GM23338 (cell line): ENCODE measurements around the gene CERS5. TPM values are rescaled to one million over a fixed set of nuclear protein-coding genes. Genes with fewer than 3 reads are reported as not detected.

ENCODE experiments used
- ATAC-seq: fragments of 200-7000 bp; cut with Tn5 transposase; 3 replicates; pipeline ENCODE4 v1.9.1; 2020
- DNase-seq: peaks from one replicate; pipeline ENCODE4 v3.0.0-alpha.2; 2015; ENCODE audit warnings: low spot score
- H2AFZ ChIP-seq: fragments of 200-600 bp; sonication (generic); 2 replicates; pipeline ENCODE4 v1.8.0; 2016; ENCODE audit warnings: antibody characterized with exemption, mild to moderate bottlenecking, moderate library complexity
- H3F3A ChIP-seq: fragments of 200-600 bp; sonication (generic); replicated peaks from 2 replicates; pipeline ENCODE4 v1.8.0; 2017; ENCODE audit warnings: antibody characterized with exemption, mixed run types, low read depth
- H3K27ac ChIP-seq: fragments of 200-600 bp; sonication (generic); 2 replicates; pipeline ENCODE4 v1.6.1; 2016; ENCODE audit warnings: low read depth
- H3K27me3 ChIP-seq: fragments of 200-600 bp; sonication (generic); 2 replicates; pipeline ENCODE4 v1.8.0; 2016; ENCODE audit warnings: mild to moderate bottlenecking, mixed run types, moderate library complexity; ENCODE audit not compliant: insufficient read depth
- H3K36me3 ChIP-seq: fragments of 200-600 bp; sonication (generic); 2 replicates; pipeline ENCODE4 v1.8.0; 2016; ENCODE audit warnings: mild to moderate bottlenecking; ENCODE audit not compliant: insufficient read depth
- H3K4me1 ChIP-seq: fragments of 200-600 bp; sonication (generic); 2 replicates; pipeline ENCODE4 v1.8.0; 2016; ENCODE audit warnings: mild to moderate bottlenecking, moderate library complexity; ENCODE audit not compliant: insufficient read depth
- H3K4me2 ChIP-seq: fragments of 200-600 bp; sonication (generic); 2 replicates; pipeline ENCODE4 v1.7.1; 2017; ENCODE audit warnings: mixed run types
- H3K4me3 ChIP-seq: fragments of 200-600 bp; sonication (generic); 2 replicates; pipeline ENCODE4 v1.6.1; 2016; ENCODE audit warnings: mixed run types
- H3K79me2 ChIP-seq: fragments of 200-600 bp; sonication (generic); replicated peaks from 2 replicates; pipeline ENCODE4 v1.8.0; 2017; ENCODE audit warnings: mild to moderate bottlenecking; ENCODE audit not compliant: insufficient read depth
- H3K9me2 ChIP-seq: fragments of 200-600 bp; sonication (generic); 2 replicates; pipeline ENCODE4 v1.8.0; 2017; ENCODE audit not compliant: insufficient read depth
- H4K20me1 ChIP-seq: fragments of 200-600 bp; sonication (generic); replicated peaks from 2 replicates; pipeline ENCODE4 v1.8.0; 2017; ENCODE audit warnings: mild to moderate bottlenecking; ENCODE audit not compliant: insufficient read depth
- H3K27ac Mint-ChIP-seq: 2 replicates; pipeline ENCODE4 v1.8.0; 2020; ENCODE audit warnings: inconsistent platforms, mild to moderate bottlenecking, moderate library complexity, mixed read lengths
- H3K27me3 Mint-ChIP-seq: 3 replicates; pipeline ENCODE4 v1.8.0; 2022; ENCODE audit warnings: low read depth, mild to moderate bottlenecking, moderate library complexity, mixed read lengths, inconsistent platforms; ENCODE audit not compliant: insufficient read depth, poor library complexity
- H3K36me3 Mint-ChIP-seq: 3 replicates; pipeline ENCODE4 v1.8.0; 2021; ENCODE audit warnings: low read depth, mild to moderate bottlenecking, inconsistent platforms, moderate library complexity, mixed read lengths
- H3K4me1 Mint-ChIP-seq: 3 replicates; pipeline ENCODE4 v1.8.0; 2020; ENCODE audit warnings: mild to moderate bottlenecking, inconsistent platforms, mixed read lengths
- H3K4me3 Mint-ChIP-seq: 3 replicates; pipeline ENCODE4 v1.8.0; 2021; ENCODE audit warnings: moderate library complexity, mild to moderate bottlenecking, inconsistent platforms, mixed read lengths
- H3K9me3 Mint-ChIP-seq: 3 replicates; pipeline ENCODE4 v1.8.0; 2020; ENCODE audit warnings: moderate library complexity, mild to moderate bottlenecking, inconsistent platforms, mixed read lengths
- CREB1 ChIP-seq: fragments of 250-450 bp; sonication (Bioruptor Pico); IDR thresholded peaks from 2 replicates; pipeline ENCODE4 v1.5.0; 2020; ENCODE audit warnings: low read depth, mild to moderate bottlenecking, moderate library complexity
- EZH2phosphoT487 ChIP-seq: fragments of 200-600 bp; sonication (generic); IDR thresholded peaks from one replicate; pipeline ENCODE4 v1.8.1; 2018; ENCODE audit warnings: antibody characterized with exemption; ENCODE audit not compliant: unreplicated experiment
- POLR2AphosphoS5 ChIP-seq: IDR thresholded peaks from 2 replicates; pipeline ENCODE4 v1.6.1; 2016; ENCODE audit warnings: antibody characterized with exemption, low read depth
- STAT1 ChIP-seq: IDR thresholded peaks from one replicate; pipeline ENCODE4 v1.6.1; 2016; ENCODE audit warnings: antibody characterized with exemption; ENCODE audit not compliant: unreplicated experiment
- polyA plus RNA-seq: library from polyadenylated mRNA; unstranded; fragments of >200 nt; fragmentation: Nextera tagmentation; extraction: Ambion mirVana; gene quantifications from 2 replicates; pipeline ENCODE4 v1.2.1, GENCODE V29; 2016
- total RNA-seq: library from RNA; depleted of rRNA; stranded (reverse); fragments of >200 nt; shearing (Covaris generic); gene quantifications from 2 replicates; pipeline ENCODE4 v1.2.3, GENCODE V29; 2014
- TF ChIP-seq, protein P1 (sequence below), 2 experiments: fragments of 200-600 bp in 1 of 2; sonication (generic) in 1 of 2; conservative IDR thresholded peaks; 2 replicates each; pipeline versions ENCODE4 v1.5.1 to v1.6.1; 2016 to 2017; ENCODE audit warnings: antibody characterized with exemption in 2 of 2, low read depth in 2 of 2, mild to moderate bottlenecking in 2 of 2, moderate library complexity in 1 of 2
- TF ChIP-seq, protein P2 (sequence below): fragments of 250-450 bp; sonication (Bioruptor Pico); IDR thresholded peaks from 2 replicates; pipeline ENCODE4 v1.5.0; 2020; ENCODE audit warnings: mild to moderate bottlenecking, moderate library complexity

CERS5 gene
- total and polyA plus RNA-seq, 2 experiments from 2014 or later, result 42.7 to 56.5 TPM

DNA sequence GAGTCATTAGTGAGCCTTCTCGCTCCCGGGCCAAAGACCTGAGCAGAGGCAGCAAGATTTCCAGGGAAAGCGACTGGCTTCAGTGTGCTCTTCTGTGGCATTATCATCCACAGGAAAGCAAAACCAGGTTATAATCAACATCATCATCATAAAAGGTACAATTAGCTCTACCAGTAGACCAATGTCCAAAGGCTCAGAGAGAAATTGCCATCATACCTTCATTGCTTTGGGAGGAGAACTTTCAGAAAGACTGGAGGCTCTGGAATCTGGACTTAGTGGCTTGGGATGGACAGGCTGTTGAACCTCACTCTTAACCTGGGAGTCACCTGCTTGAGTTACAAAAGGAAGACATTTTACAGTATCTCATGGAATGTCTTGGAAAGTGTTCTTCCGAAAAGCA, 25.1 kb upstream of the CERS5 start:
- no peaks in the 10 kb centered on the region for H3K4me1 ChIP-seq
- H3K4me3 Mint-ChIP-seq, result no peak overlapping the region
- DNase-seq (no peak), ATAC-seq (no peak)
- no peaks in the 10 kb centered on the region for H3F3A ChIP-seq
- no peaks in the 10 kb centered on the region for H3K79me2 ChIP-seq
- TF ChIP-seq, protein P1, sequence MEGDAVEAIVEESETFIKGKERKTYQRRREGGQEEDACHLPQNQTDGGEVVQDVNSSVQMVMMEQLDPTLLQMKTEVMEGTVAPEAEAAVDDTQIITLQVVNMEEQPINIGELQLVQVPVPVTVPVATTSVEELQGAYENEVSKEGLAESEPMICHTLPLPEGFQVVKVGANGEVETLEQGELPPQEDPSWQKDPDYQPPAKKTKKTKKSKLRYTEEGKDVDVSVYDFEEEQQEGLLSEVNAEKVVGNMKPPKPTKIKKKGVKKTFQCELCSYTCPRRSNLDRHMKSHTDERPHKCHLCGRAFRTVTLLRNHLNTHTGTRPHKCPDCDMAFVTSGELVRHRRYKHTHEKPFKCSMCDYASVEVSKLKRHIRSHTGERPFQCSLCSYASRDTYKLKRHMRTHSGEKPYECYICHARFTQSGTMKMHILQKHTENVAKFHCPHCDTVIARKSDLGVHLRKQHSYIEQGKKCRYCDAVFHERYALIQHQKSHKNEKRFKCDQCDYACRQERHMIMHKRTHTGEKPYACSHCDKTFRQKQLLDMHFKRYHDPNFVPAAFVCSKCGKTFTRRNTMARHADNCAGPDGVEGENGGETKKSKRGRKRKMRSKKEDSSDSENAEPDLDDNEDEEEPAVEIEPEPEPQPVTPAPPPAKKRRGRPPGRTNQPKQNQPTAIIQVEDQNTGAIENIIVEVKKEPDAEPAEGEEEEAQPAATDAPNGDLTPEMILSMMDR (conservative IDR thresholded peaks at IDR 0.05; ENCODE audit: low read depth in 2 of 2), result no peak
- TF ChIP-seq, protein P2, sequence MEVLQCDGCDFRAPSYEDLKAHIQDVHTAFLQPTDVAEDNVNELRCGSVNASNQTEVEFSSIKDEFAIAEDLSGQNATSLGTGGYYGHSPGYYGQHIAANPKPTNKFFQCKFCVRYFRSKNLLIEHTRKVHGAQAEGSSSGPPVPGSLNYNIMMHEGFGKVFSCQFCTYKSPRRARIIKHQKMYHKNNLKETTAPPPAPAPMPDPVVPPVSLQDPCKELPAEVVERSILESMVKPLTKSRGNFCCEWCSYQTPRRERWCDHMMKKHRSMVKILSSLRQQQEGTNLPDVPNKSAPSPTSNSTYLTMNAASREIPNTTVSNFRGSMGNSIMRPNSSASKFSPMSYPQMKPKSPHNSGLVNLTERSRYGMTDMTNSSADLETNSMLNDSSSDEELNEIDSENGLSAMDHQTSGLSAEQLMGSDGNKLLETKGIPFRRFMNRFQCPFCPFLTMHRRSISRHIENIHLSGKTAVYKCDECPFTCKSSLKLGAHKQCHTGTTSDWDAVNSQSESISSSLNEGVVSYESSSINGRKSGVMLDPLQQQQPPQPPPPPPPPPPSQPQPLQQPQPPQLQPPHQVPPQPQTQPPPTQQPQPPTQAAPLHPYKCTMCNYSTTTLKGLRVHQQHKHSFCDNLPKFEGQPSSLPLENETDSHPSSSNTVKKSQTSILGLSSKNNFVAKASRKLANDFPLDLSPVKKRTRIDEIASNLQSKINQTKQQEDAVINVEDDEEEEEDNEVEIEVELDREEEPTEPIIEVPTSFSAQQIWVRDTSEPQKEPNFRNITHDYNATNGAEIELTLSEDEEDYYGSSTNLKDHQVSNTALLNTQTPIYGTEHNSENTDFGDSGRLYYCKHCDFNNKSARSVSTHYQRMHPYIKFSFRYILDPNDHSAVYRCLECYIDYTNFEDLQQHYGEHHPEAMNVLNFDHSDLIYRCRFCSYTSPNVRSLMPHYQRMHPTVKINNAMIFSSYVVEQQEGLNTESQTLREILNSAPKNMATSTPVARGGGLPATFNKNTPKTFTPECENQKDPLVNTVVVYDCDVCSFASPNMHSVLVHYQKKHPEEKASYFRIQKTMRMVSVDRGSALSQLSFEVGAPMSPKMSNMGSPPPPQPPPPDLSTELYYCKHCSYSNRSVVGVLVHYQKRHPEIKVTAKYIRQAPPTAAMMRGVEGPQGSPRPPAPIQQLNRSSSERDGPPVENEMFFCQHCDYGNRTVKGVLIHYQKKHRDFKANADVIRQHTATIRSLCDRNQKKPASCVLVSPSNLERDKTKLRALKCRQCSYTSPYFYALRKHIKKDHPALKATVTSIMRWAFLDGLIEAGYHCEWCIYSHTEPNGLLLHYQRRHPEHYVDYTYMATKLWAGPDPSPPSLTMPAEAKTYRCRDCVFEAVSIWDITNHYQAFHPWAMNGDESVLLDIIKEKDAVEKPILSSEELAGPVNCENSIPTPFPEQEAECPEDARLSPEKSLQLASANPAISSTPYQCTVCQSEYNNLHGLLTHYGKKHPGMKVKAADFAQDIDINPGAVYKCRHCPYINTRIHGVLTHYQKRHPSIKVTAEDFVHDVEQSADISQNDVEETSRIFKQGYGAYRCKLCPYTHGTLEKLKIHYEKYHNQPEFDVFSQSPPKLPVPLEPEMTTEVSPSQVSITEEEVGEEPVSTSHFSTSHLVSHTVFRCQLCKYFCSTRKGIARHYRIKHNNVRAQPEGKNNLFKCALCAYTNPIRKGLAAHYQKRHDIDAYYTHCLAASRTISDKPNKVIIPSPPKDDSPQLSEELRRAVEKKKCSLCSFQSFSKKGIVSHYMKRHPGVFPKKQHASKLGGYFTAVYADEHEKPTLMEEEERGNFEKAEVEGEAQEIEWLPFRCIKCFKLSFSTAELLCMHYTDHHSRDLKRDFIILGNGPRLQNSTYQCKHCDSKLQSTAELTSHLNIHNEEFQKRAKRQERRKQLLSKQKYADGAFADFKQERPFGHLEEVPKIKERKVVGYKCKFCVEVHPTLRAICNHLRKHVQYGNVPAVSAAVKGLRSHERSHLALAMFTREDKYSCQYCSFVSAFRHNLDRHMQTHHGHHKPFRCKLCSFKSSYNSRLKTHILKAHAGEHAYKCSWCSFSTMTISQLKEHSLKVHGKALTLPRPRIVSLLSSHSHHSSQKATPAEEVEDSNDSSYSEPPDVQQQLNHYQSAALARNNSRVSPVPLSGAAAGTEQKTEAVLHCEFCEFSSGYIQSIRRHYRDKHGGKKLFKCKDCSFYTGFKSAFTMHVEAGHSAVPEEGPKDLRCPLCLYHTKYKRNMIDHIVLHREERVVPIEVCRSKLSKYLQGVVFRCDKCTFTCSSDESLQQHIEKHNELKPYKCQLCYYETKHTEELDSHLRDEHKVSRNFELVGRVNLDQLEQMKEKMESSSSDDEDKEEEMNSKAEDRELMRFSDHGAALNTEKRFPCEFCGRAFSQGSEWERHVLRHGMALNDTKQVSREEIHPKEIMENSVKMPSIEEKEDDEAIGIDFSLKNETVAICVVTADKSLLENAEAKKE (CRISPR knock-in tag), result no peak
- no peak for TF ChIP-seq POLR2AphosphoS5
- peaks cover 16% of the 10 kb centered on the region for H3K36me3 ChIP-seq
- no peaks in the 10 kb centered on the region for H3K4me1 Mint-ChIP-seq
- H3K27me3 ChIP-seq, result no peaks in the 10 kb centered on the region
- H3K36me3 Mint-ChIP-seq, result peaks cover 28% of the 10 kb centered on the region
- H3K27ac Mint-ChIP-seq, result no peak overlapping the region
- no peaks in the 10 kb centered on the region for H3K9me2 ChIP-seq
- H4K20me1 ChIP-seq, result no peaks in the 10 kb centered on the region
- H3K4me2 ChIP-seq, result no peak overlapping the region
- no peak overlapping the region for H3K4me3 ChIP-seq
- no peaks in the 10 kb centered on the region for H3K9me3 Mint-ChIP-seq
- no peak overlapping the region for H2AFZ ChIP-seq
- H3K27ac ChIP-seq, result 0 out of 2 replicates have a peak overlapping the region, but pooled peaks have one; percentile 30
- no peaks in the 10 kb centered on the region for H3K27me3 Mint-ChIP-seq

DNA sequence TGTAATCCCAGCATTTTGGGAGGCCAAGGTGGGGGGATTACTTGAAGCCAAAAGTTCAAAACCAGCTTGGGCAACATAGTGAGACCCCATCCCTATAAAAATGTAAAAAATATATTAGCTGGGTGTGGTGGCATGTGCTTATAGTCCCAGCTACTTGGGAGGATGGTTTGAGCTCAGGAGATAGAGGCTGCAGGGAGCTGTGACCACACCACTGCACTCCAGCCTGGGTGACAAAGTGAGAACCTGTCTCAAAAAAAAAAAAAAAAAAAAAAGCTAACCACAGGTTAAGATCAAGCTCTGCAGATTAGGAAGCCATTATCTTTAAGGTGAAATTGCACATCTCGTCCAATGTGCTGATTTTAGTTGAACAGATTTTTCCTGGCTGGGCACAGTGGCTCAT, 23.7 kb upstream of the CERS5 start:
- no peaks in the 10 kb centered on the region for H3K9me2 ChIP-seq
- H3K27me3 Mint-ChIP-seq, result no peaks in the 10 kb centered on the region
- ATAC-seq (no peak), DNase-seq (no peak)
- H3K27ac Mint-ChIP-seq, result no peak overlapping the region
- no peak overlapping the region for H3K4me2 ChIP-seq
- H3K36me3 Mint-ChIP-seq, result peaks cover 22% of the 10 kb centered on the region; the same call in 2 of the 3 replicates
- H3K4me1 ChIP-seq, result no peaks in the 10 kb centered on the region
- H4K20me1 ChIP-seq, result no peaks in the 10 kb centered on the region
- H3K27ac ChIP-seq, result no peak overlapping the region
- no peaks in the 10 kb centered on the region for H3F3A ChIP-seq
- peaks cover 10% of the 10 kb centered on the region for H3K36me3 ChIP-seq
- H3K4me3 ChIP-seq, result no peak overlapping the region
- H3K27me3 ChIP-seq, result no peaks in the 10 kb centered on the region
- no peak overlapping the region for H3K4me3 Mint-ChIP-seq
- H3K4me1 Mint-ChIP-seq, result no peaks in the 10 kb centered on the region; the same call in 2 of the 3 replicates
- H3K79me2 ChIP-seq, result no peaks in the 10 kb centered on the region
- H3K9me3 Mint-ChIP-seq, result no peaks in the 10 kb centered on the region
- H2AFZ ChIP-seq, result no peak overlapping the region
- no peak for TF ChIP-seq EZH2phosphoT487
- TF ChIP-seq STAT1, result no peak
- no peak for TF ChIP-seq CREB1 (CRISPR knock-in tag)
